ENCODE data around the gene DACH1. TPM values are rescaled to one million over a fixed set of nuclear protein-coding genes. Genes with fewer than 3 reads are reported as not detected.
A peak's percentile ranks its signal among the peaks of the same experiment; 100 is the strongest.

DACH1 gene
- total and polyA plus RNA-seq, 2 donors from 2014 or later, result 5.3 to 10.4 TPM

GRCh38 chr13:71831716-71832115 is 35.3 kb downstream of the DACH1 start:
- peaks cover 0 to 3% (median 0%) of the 10 kb centered on the region in 3 donors for H3K4me1 ChIP-seq (ENCODE audit: control insufficient read depth in 2 of 3, insufficient read depth in 2 of 3, low read depth in 1 of 3, low read length in 3 of 3)
- H3K9me3 ChIP-seq (ENCODE audit: control insufficient read depth in 2 of 3, insufficient read depth in 1 of 3, low read length in 3 of 3), result no peaks in the 10 kb centered on the region
- no peak overlapping the region for H3K27ac ChIP-seq (ENCODE audit: low read depth in 2 of 2, low read length in 2 of 2)
- intact Hi-C loops (cut with DNase I), result no loop called here
- no peak for TF ChIP-seq CTCF (IDR thresholded peaks at IDR 0.05; ENCODE audit: borderline replicate concordance, extremely low read depth, insufficient read depth)
- FAIRE-seq (no peak), DNase-seq (peak in 4 of 5 donors; percentile 52 to 91 (median 84))
- no peaks in the 10 kb centered on the region for H3K36me3 ChIP-seq (ENCODE audit: control insufficient read depth in 2 of 3, insufficient read depth in 3 of 3, low read length in 3 of 3)
- H3K9ac ChIP-seq (ENCODE audit: low read length in 3 of 3), result no peak overlapping the region
- no peaks in the 10 kb centered on the region for H3K27me3 ChIP-seq (ENCODE audit: control insufficient read depth, insufficient read depth, low read length)
- no peak overlapping the region for H3K4me3 ChIP-seq (ENCODE audit: low read length in 3 of 3)

GRCh38 chr13:71830736-71831135 is 36.3 kb downstream of the DACH1 start:
- peaks cover 0 to 3% (median 0%) of the 10 kb centered on the region in 3 donors for H3K4me1 ChIP-seq (ENCODE audit: control insufficient read depth in 2 of 3, insufficient read depth in 2 of 3, low read depth in 1 of 3, low read length in 3 of 3)
- no peak overlapping the region for H3K27ac ChIP-seq (ENCODE audit: low read depth in 2 of 2, low read length in 2 of 2)
- H3K9me3 ChIP-seq (ENCODE audit: control insufficient read depth in 2 of 3, insufficient read depth in 1 of 3, low read length in 3 of 3), result no peaks in the 10 kb centered on the region
- H3K27me3 ChIP-seq (ENCODE audit: control insufficient read depth, insufficient read depth, low read length), result no peaks in the 10 kb centered on the region
- H3K9ac ChIP-seq (ENCODE audit: low read length in 3 of 3), result no peak overlapping the region
- FAIRE-seq (no peak), DNase-seq (no peak)
- TF ChIP-seq CTCF (IDR thresholded peaks at IDR 0.05; ENCODE audit: borderline replicate concordance, extremely low read depth, insufficient read depth), result no peak
- intact Hi-C loops (cut with DNase I), result no loop called here
- H3K4me3 ChIP-seq (ENCODE audit: low read length in 3 of 3), result no peak overlapping the region
- no peaks in the 10 kb centered on the region for H3K36me3 ChIP-seq (ENCODE audit: control insufficient read depth in 2 of 3, insufficient read depth in 3 of 3, low read length in 3 of 3)

- FAIRE-seq (no peak), DNase-seq (no peak)
- Histone ChIP-seq H3K9ac (ENCODE audit: low read length in 3 of 3) (no peak overlapping the region), H3K9me3 (ENCODE audit: control insufficient read depth in 2 of 3, insufficient read depth in 1 of 3, low read length in 3 of 3) (no peaks in the 10 kb centered on the region), H3K27ac (ENCODE audit: low read depth in 2 of 2, low read length in 2 of 2) (no peak overlapping the region), H3K4me1 (ENCODE audit: control insufficient read depth in 2 of 3, insufficient read depth in 2 of 3, low read depth in 1 of 3, low read length in 3 of 3) (peaks cover 0 to 3% (median 0%) of the 10 kb centered on the region in 3 donors), H3K4me3 (ENCODE audit: low read length in 3 of 3) (no peak overlapping the region), H3K27me3 (ENCODE audit: control insufficient read depth, insufficient read depth, low read length) (no peaks in the 10 kb centered on the region), H3K36me3 (ENCODE audit: control insufficient read depth in 2 of 3, insufficient read depth in 3 of 3, low read length in 3 of 3) (peaks cover 0 to 2% (median 0%) of the 10 kb centered on the region in 3 donors)
- intact Hi-C loops (cut with DNase I), result no loop called here
- no peak for TF ChIP-seq CTCF (IDR thresholded peaks at IDR 0.05; ENCODE audit: borderline replicate concordance, extremely low read depth, insufficient read depth)
These were observed 36.7 kb downstream of the DACH1 start for GRCh38 chr13:71830323-71830722.

GRCh38 chr13:71829547-71829946 is 37.5 kb downstream of the DACH1 start:
- no peak overlapping the region for H3K27ac ChIP-seq (ENCODE audit: low read depth in 2 of 2, low read length in 2 of 2)
- intact Hi-C loops (cut with DNase I), result no loop called here

More at GRCh38 chr13:71829547-71829946, 37.5 kb downstream of the DACH1 start:
- no peaks in the 10 kb centered on the region for H3K27me3 ChIP-seq (ENCODE audit: control insufficient read depth, insufficient read depth, low read length)
- H3K9me3 ChIP-seq (ENCODE audit: control insufficient read depth in 2 of 3, insufficient read depth in 1 of 3, low read length in 3 of 3), result no peaks in the 10 kb centered on the region
- H3K9ac ChIP-seq (ENCODE audit: low read length in 3 of 3), result no peak overlapping the region
- peaks cover 0 to 2% (median 0%) of the 10 kb centered on the region in 3 donors for H3K36me3 ChIP-seq (ENCODE audit: control insufficient read depth in 2 of 3, insufficient read depth in 3 of 3, low read length in 3 of 3)
- H3K4me3 ChIP-seq (ENCODE audit: low read length in 3 of 3), result no peak overlapping the region
- peaks cover 0 to 3% (median 0%) of the 10 kb centered on the region in 3 donors for H3K4me1 ChIP-seq (ENCODE audit: control insufficient read depth in 2 of 3, insufficient read depth in 2 of 3, low read depth in 1 of 3, low read length in 3 of 3)
- no peak for TF ChIP-seq CTCF (IDR thresholded peaks at IDR 0.05; ENCODE audit: borderline replicate concordance, extremely low read depth, insufficient read depth)
- DNase-seq, result peak in 2 of 5 donors; percentile 22 to 56
- FAIRE-seq, result no peak
